GM12878 (cell line): ENCODE data around the gene PDE9A. TPM values are rescaled to one million over a fixed set of nuclear protein-coding genes. Genes with fewer than 3 reads are reported as not detected.

Source experiments
- ATAC-seq: fragments of 200-7000 bp; cut with Tn5 transposase; 3 replicates; pipeline ENCODE4 v1.9.1; 2020; ENCODE audit warnings: mild to moderate bottlenecking, moderate library complexity
- BruUV-seq: library from RNA; stranded (reverse); fragments of 400-500 nt; replicated peaks from 2 replicates; lab custom pipeline; 2021; lab: Mats Ljungman, UMichigan
- CTCF ChIA-PET: fragments of 300-600 bp; sonication (Branson Sonifier 250); formaldehyde crosslinking; extraction: SDS; loops from one replicate; lab custom pipeline; 2021; ENCODE audit warnings: inconsistent platforms; lab: Yijun Ruan, JAX
- POLR2A ChIA-PET: fragments of 350-600 bp; formaldehyde crosslinking; extraction: SDS; loops from one replicate; lab custom pipeline; 2021; ENCODE audit warnings: inconsistent platforms; lab: Charles Lee
- RAD21 ChIA-PET: fragments of 300-600 bp; sonication (Branson Sonifier 250); formaldehyde crosslinking; loops from one replicate; lab custom pipeline; 2023; ENCODE audit warnings: antibody characterized with exemption; ENCODE audit not compliant: unreplicated experiment; lab: Charles Lee
- SMC1A ChIA-PET: fragments of 300-600 bp; sonication (Branson Sonifier 250); formaldehyde crosslinking; loops from one replicate; lab custom pipeline; 2023; ENCODE audit not compliant: unreplicated experiment, uncharacterized antibody; lab: Charles Lee
- DNase-seq: peaks from one replicate; pipeline ENCODE4 v3.0.0-alpha.2; 2011; ENCODE audit warnings: low read depth, low spot score
- FAIRE-seq: peaks from 3 replicates; lab custom pipeline; 2011; peaks lifted over from hg19 to GRCh38; lab: Jason Lieb, UNC
- H2AFZ ChIP-seq: 2 replicates; pipeline ENCODE4 v1.6.0; 2011; ENCODE audit warnings: low read depth, low read length, control low read depth; ENCODE audit not compliant: control insufficient read depth
- H3K27ac ChIP-seq: 2 replicates; pipeline ENCODE4 v1.5.1; 2011; ENCODE audit warnings: control low read depth; ENCODE audit not compliant: control insufficient read depth, insufficient read depth
- H3K27me3 ChIP-seq, 2 experiments: replicated peaks in 1 of 2; 2 replicates each; pipeline versions ENCODE4 v1.6.0 to v1.6.1; 2011; ENCODE audit warnings: low read length in 1 of 2; ENCODE audit not compliant: control insufficient read depth in 2 of 2, insufficient read depth in 2 of 2
- H3K36me3 ChIP-seq, 2 experiments: 2 replicates each; pipeline ENCODE4 v1.5.1; 2011; ENCODE audit warnings: low read length in 1 of 2; ENCODE audit not compliant: control insufficient read depth in 2 of 2, insufficient read depth in 2 of 2
- H3K4me1 ChIP-seq: 2 replicates; pipeline ENCODE4 v1.6.1; 2011; ENCODE audit warnings: mild to moderate bottlenecking, low read length, moderate library complexity, mixed read lengths; ENCODE audit not compliant: control insufficient read depth, insufficient read depth
- H3K4me2 ChIP-seq: 2 replicates; pipeline ENCODE4 v1.6.0; 2011; ENCODE audit warnings: control low read depth; ENCODE audit not compliant: control insufficient read depth, insufficient read depth
- H3K4me3 ChIP-seq: fragments of 200-600 bp; sonication (generic); 2 replicates; pipeline ENCODE4 v1.5.1; 2016
- H3K79me2 ChIP-seq: 2 replicates; pipeline ENCODE4 v1.6.0; 2011; ENCODE audit warnings: low read length; ENCODE audit not compliant: control insufficient read depth, insufficient read depth
- H3K9ac ChIP-seq: 2 replicates; pipeline ENCODE4 v1.8.0; 2011; ENCODE audit warnings: low read length, control low read depth, mixed read lengths; ENCODE audit not compliant: control insufficient read depth, insufficient read depth
- H3K9me3 ChIP-seq: replicated peaks from 3 replicates; pipeline ENCODE4 v1.5.1; 2011; ENCODE audit warnings: mild to moderate bottlenecking, low read length; ENCODE audit not compliant: control insufficient read depth, insufficient read depth
- H4K20me1 ChIP-seq: 2 replicates; pipeline ENCODE4 v1.6.0; 2011; ENCODE audit not compliant: control insufficient read depth, insufficient read depth
- BMI1 ChIP-seq: fragments of 450-650 bp; IDR thresholded peaks from 2 replicates; pipeline ENCODE4 v1.6.1; 2016; ENCODE audit warnings: mild to moderate bottlenecking, moderate library complexity, borderline replicate concordance
- CBFB ChIP-seq: IDR thresholded peaks from 2 replicates; pipeline ENCODE4 v1.6.1; 2016; ENCODE audit warnings: antibody characterized with exemption, low read depth
- CTCF ChIP-seq, 3 experiments: IDR thresholded peaks in 2 of 3; conservative IDR thresholded peaks in 1 of 3; 2 replicates each; pipeline ENCODE4 v1.5.1; 2011; ENCODE audit warnings: low read depth in 3 of 3, low read length in 3 of 3, mild to moderate bottlenecking in 3 of 3, control low read depth in 2 of 3, moderate library complexity in 2 of 3, inconsistent platforms in 1 of 3, mixed read lengths in 1 of 3; ENCODE audit not compliant: control insufficient read depth in 2 of 3, insufficient read depth in 1 of 3; ENCODE audit errors: extremely low read depth in 1 of 3
- HCFC1 ChIP-seq: fragments of 150-350 bp; IDR thresholded peaks from 2 replicates; pipeline ENCODE4 v1.6.1; 2014; ENCODE audit warnings: low read length
- HDAC2 ChIP-seq: fragments of 200-600 bp; sonication (generic); IDR thresholded peaks from 2 replicates; pipeline ENCODE4 v1.6.1; 2017
- NFIC ChIP-seq: IDR thresholded peaks from 2 replicates; pipeline ENCODE4 v1.6.1; 2012; ENCODE audit warnings: low read depth, mild to moderate bottlenecking, inconsistent platforms, low read length, moderate library complexity
- PRDM15 ChIP-seq: fragments of 450-650 bp; formaldehyde crosslinking; IDR thresholded peaks from 2 replicates; pipeline ENCODE4 v1.4.0; 2020; ENCODE audit warnings: mild to moderate bottlenecking, moderate library complexity
- TAF1 ChIP-seq: IDR thresholded peaks from 2 replicates; pipeline ENCODE4 v1.6.1; 2011; ENCODE audit warnings: mild to moderate bottlenecking, low read depth, low read length, borderline replicate concordance
- TCF7 ChIP-seq: IDR thresholded peaks from 2 replicates; pipeline ENCODE4 v1.6.1; 2014; ENCODE audit warnings: antibody characterized with exemption, borderline replicate concordance
- USF2 ChIP-seq: IDR thresholded peaks from 2 replicates; pipeline ENCODE4 v1.6.1; 2011; ENCODE audit warnings: low read depth, low read length, improper control_type of control experiment, borderline replicate concordance
- ZBTB33 ChIP-seq: fragments of 450-650 bp; IDR thresholded peaks from 2 replicates; pipeline ENCODE4 v1.6.1; 2017; ENCODE audit warnings: mild to moderate bottlenecking
- ZSCAN29 ChIP-seq: fragments of 450-650 bp; IDR thresholded peaks from 2 replicates; pipeline ENCODE4 v1.6.1; 2017; ENCODE audit warnings: mild to moderate bottlenecking, moderate library complexity
- WGBS: methylation state at CpG from one replicate; pipeline ENCODE4 v1.1.6; 2016; ENCODE audit warnings: low lambda C conversion rate; ENCODE audit not compliant: insufficient replicate concordance, insufficient coverage; ENCODE audit errors: missing lambda C conversion rate; 5-methylcytosine and 5-hydroxymethylcytosine counted together
- in situ Hi-C: fragments of 300-500 bp; cut with MboI; formaldehyde crosslinking; loops from 9 replicates; pipeline ENCODE4 v1.14.3; 2018; ENCODE audit warnings: mixed read lengths
- intact Hi-C: fragments of 100-400 bp; cut with micrococcal nuclease; formaldehyde crosslinking; loops from one replicate; pipeline ENCODE4 v1.14.2; 2022; ENCODE audit not compliant: unreplicated experiment
- polyA plus RNA-seq, 11 experiments: library from polyadenylated mRNA; depleted of rRNA in 4 of 11; unstranded in 6 of 11; stranded (reverse) in 5 of 11; fragments of >200 nt; fragmentation: Nextera tagmentation in 4 of 11; fragmentation: Illumina TruSeq in 1 of 11; extraction: Ambion mirVana in 4 of 11; extraction: Trizol in 1 of 11; gene quantifications; 1 replicate in 1 of 11; 2 replicates in 10 of 11; pipeline versions ENCODE4 v1.2.1 to v1.2.3, GENCODE V29; 2011 to 2016; ENCODE audit warnings: inconsistent platforms in 2 of 11, missing spikeins in 2 of 11, low read depth in 1 of 11
- total RNA-seq, 4 experiments: library from RNA; depleted of rRNA in 3 of 4; stranded (reverse); fragments of >200 nt in 3 of 4; fragmentation: Illumina TruSeq in 1 of 4; extraction: Trizol in 1 of 4; gene quantifications; 2 replicates each; pipeline versions ENCODE4 v1.2.1 to v1.2.3, GENCODE V29; 2013 to 2021

Gene PDE9A
- total and polyA plus RNA-seq, 10 of the 15 experiments (the other 5 are each of a cell fraction or from before 2014, with no cell fraction given), result 0.08 to 0.45 (median 0.20) TPM; not detected in 1

- Histone ChIP-seq H2AFZ (no peak overlapping the region), H3K4me2 (no peak overlapping the region), H3K4me1 (no peaks in the 10 kb centered on the region), H3K79me2 (no peaks in the 10 kb centered on the region), H3K4me3 (no peak overlapping the region), H3K36me3 (no peaks in the 10 kb centered on the region), H4K20me1 (no peaks in the 10 kb centered on the region), H3K27ac (no peak overlapping the region), H3K9ac (no peak overlapping the region), H3K27me3 (peaks cover 0 to 1% of the 10 kb centered on the region in 2 experiments; a peak in 3 of 4 replicates), H3K9me3 (no peaks in the 10 kb centered on the region)
- intact Hi-C loops, result no loop called here
- no peak for ATAC-seq
- no TSS peak for BruUV-seq
- no peak for DNase-seq
- SMC1A ChIA-PET, result no interaction called here
- CTCF ChIA-PET, result no interaction called here
- RAD21 ChIA-PET, result no interaction called here
- 67% methylated on average over 14 of the region's 14 CpGs for WGBS
- POLR2A ChIA-PET, result no interaction called here
- in situ Hi-C loops, result no loop called here
- TF ChIP-seq CTCF (IDR thresholded peaks at IDR 0.05 in 2 of 3, conservative IDR thresholded peaks at IDR 0.05 in 1 of 3; ENCODE audit: control insufficient read depth in 2 of 3, extremely low read depth in 1 of 3, insufficient read depth in 1 of 3, low read depth in 3 of 3, low read length in 3 of 3) (no peak), TCF7 (no peak), USF2 (no peak), ZSCAN29 (no peak), CBFB (no peak), PRDM15 (no peak), NFIC (no peak), HCFC1 (no peak), HDAC2 (no peak), BMI1 (no peak), ZBTB33 (no peak), TAF1 (no peak)
- TF ChIP-seq, all 136 proteins: peak for 0
- FAIRE-seq, result no peak
Observed at GRCh38 chr21:42705746-42706374, 52.4 kb downstream of the PDE9A start.
